Hepatocyte (in vitro differentiated cells): Measurements from ENCODE around the gene TUBA4B.

Experiments
- CTCF ChIP-seq: fragments of 200-600 bp; sonication (generic); IDR thresholded peaks from 2 replicates; pipeline ENCODE4 v1.5.1; 2016; ENCODE audit warnings: antibody characterized with exemption, mild to moderate bottlenecking; ENCODE audit not compliant: poor library complexity
- EZH2 ChIP-seq: fragments of 200-600 bp; sonication (generic); IDR thresholded peaks from 2 replicates; pipeline ENCODE4 v1.6.1; 2016; ENCODE audit warnings: antibody characterized with exemption, mild to moderate bottlenecking, borderline replicate concordance

GRCh38 chr2:219286436-219287115, 33.5 kb downstream of the TUBA4B start:
- TF ChIP-seq CTCF (no peak), EZH2 (no peak)
